H1 (cell line): Measurements from ENCODE around the gene YRDC. TPM values are rescaled to one million over a fixed set of nuclear protein-coding genes. Genes with fewer than 3 reads are reported as not detected.

Experiments used
- CTCF ChIA-PET: fragments of 300-600 bp; sonication (Branson Sonifier 250); formaldehyde crosslinking; loops from one replicate; lab custom pipeline; 2021; ENCODE audit not compliant: partially characterized antibody; lab: Charles Lee
- POLR2A ChIA-PET: fragments of 300-600 bp; sonication (Branson Sonifier 250); formaldehyde crosslinking; loops from one replicate; lab custom pipeline; 2021; ENCODE audit warnings: inconsistent platforms; ENCODE audit not compliant: partially characterized antibody; lab: Charles Lee
- DNase-seq, 2 experiments: peaks; one replicate each; pipeline versions ENCODE4 v3.0.0 to v3.0.0-alpha.2; 2010 to 2022; ENCODE audit warnings: low spot score in 2 of 2, low read depth in 1 of 2, mixed read lengths in 1 of 2
- FAIRE-seq: peaks from 2 replicates; lab custom pipeline; 2011; peaks lifted over from hg19 to GRCh38; lab: Jason Lieb, UNC
- H2AFZ ChIP-seq: 2 replicates; pipeline ENCODE4 v1.8.1; 2012; ENCODE audit warnings: low read length, inconsistent platforms
- H2AK5ac ChIP-seq: 2 replicates; pipeline ENCODE4 v1.6.1; 2013; ENCODE audit warnings: low read depth, low read length
- H2BK120ac ChIP-seq: replicated peaks from 2 replicates; pipeline ENCODE3; 2013; ENCODE audit warnings: low read depth, low read length, inconsistent platforms
- H2BK12ac ChIP-seq: 2 replicates; pipeline ENCODE4 v1.6.1; 2013; ENCODE audit warnings: low read depth, low read length
- H2BK15ac ChIP-seq: 2 replicates; pipeline ENCODE4 v1.6.1; 2013; ENCODE audit warnings: low read length
- H2BK20ac ChIP-seq: 2 replicates; pipeline ENCODE4 v1.6.1; 2013; ENCODE audit warnings: low read length
- H2BK5ac ChIP-seq: 2 replicates; pipeline ENCODE4 v1.6.1; 2013; ENCODE audit warnings: low read depth, low read length
- H3K14ac ChIP-seq: 2 replicates; pipeline ENCODE4 v1.6.1; 2013; ENCODE audit warnings: inconsistent platforms; ENCODE audit not compliant: insufficient read length
- H3K18ac ChIP-seq: 2 replicates; pipeline ENCODE4 v1.6.1; 2013; ENCODE audit warnings: low read length; ENCODE audit errors: extremely low read depth
- H3K23ac ChIP-seq: 2 replicates; pipeline ENCODE4 v1.6.1; 2013; ENCODE audit warnings: inconsistent platforms; ENCODE audit not compliant: insufficient read length
- H3K23me2 ChIP-seq: 2 replicates; pipeline ENCODE4 v1.6.1; 2013; ENCODE audit warnings: low read depth, low read length
- H3K27ac ChIP-seq: 2 replicates; pipeline ENCODE4 v1.6.1; 2011; ENCODE audit warnings: low read depth, low read length, inconsistent platforms
- H3K27me3 ChIP-seq, 4 experiments: replicated peaks in 1 of 4; 1 replicate in 1 of 4; 2 replicates in 3 of 4; pipeline versions ENCODE4 v1.6.1 to v1.8.1; 2011 to 2013; ENCODE audit warnings: low read length in 3 of 4, mild to moderate bottlenecking in 3 of 4, inconsistent platforms in 2 of 4, mixed read lengths in 2 of 4, moderate library complexity in 1 of 4; ENCODE audit not compliant: control insufficient read depth in 3 of 4, insufficient read depth in 3 of 4; ENCODE audit errors: extremely low read depth in 1 of 4
- H3K36me3 ChIP-seq, 4 experiments: 2 replicates each; pipeline versions ENCODE4 v1.6.1 to v1.8.1; 2011 to 2013; ENCODE audit warnings: mild to moderate bottlenecking in 4 of 4, low read length in 3 of 4, moderate library complexity in 2 of 4, control low read depth in 1 of 4, inconsistent platforms in 1 of 4; ENCODE audit not compliant: insufficient read depth in 4 of 4, control insufficient read depth in 2 of 4
- H3K4ac ChIP-seq: replicated peaks from 2 replicates; pipeline ENCODE3; 2013; ENCODE audit warnings: low read length, low read depth, mixed read lengths, inconsistent platforms; ENCODE audit not compliant: insufficient read length
- H3K4me1 ChIP-seq, 4 experiments: replicated peaks in 1 of 4; 1 replicate in 1 of 4; 2 replicates in 3 of 4; pipeline versions ENCODE4 v1.6.1 to v1.8.1; 2011 to 2013; ENCODE audit warnings: low read length in 3 of 4, inconsistent platforms in 2 of 4, mixed read lengths in 1 of 4; ENCODE audit not compliant: insufficient read depth in 4 of 4, control insufficient read depth in 3 of 4
- H3K4me2 ChIP-seq, 2 experiments: 2 replicates each; pipeline versions ENCODE4 v1.6.1 to v1.8.1; 2011 to 2013; ENCODE audit warnings: low read depth in 2 of 2, low read length in 2 of 2, control low read depth in 1 of 2, inconsistent platforms in 1 of 2, mild to moderate bottlenecking in 1 of 2; ENCODE audit not compliant: insufficient read depth in 1 of 2
- H3K4me3 ChIP-seq, 4 experiments: fragments of 200-600, 300-600 bp in 1 of 4; sonication (generic), shearing (Covaris generic), sonication (Bioruptor Twin) in 1 of 4; 2 replicates each; pipeline versions ENCODE4 v1.5.1 to v1.8.1; 2011 to 2016; ENCODE audit warnings: low read length in 4 of 4, low read depth in 3 of 4, control low read depth in 2 of 4, inconsistent platforms in 2 of 4, mild to moderate bottlenecking in 2 of 4, mixed read lengths in 1 of 4, moderate library complexity in 1 of 4; ENCODE audit not compliant: insufficient read depth in 2 of 4; ENCODE audit errors: extremely low read depth in 1 of 4
- H3K56ac ChIP-seq: replicated peaks from 2 replicates; pipeline ENCODE3; 2013; ENCODE audit warnings: low read depth, mild to moderate bottlenecking, mixed read lengths, low read length, inconsistent platforms; ENCODE audit not compliant: insufficient read length
- H3K79me1 ChIP-seq: 2 replicates; pipeline ENCODE4 v1.6.1; 2013; ENCODE audit warnings: low read depth, low read length, control low read depth
- H3K79me2 ChIP-seq, 2 experiments: 2 replicates each; pipeline versions ENCODE4 v1.6.1 to v1.8.1; 2012 to 2013; ENCODE audit warnings: low read length in 2 of 2, mild to moderate bottlenecking in 2 of 2, inconsistent platforms in 1 of 2; ENCODE audit not compliant: insufficient read depth in 2 of 2, control insufficient read depth in 1 of 2
- H3K9ac ChIP-seq, 4 experiments: replicated peaks in 1 of 4; 1 replicate in 1 of 4; 2 replicates in 3 of 4; pipeline versions ENCODE4 v1.6.1 to v1.8.1; 2011 to 2013; ENCODE audit warnings: low read depth in 3 of 4, low read length in 3 of 4, control low read depth in 2 of 4, mild to moderate bottlenecking in 2 of 4, moderate library complexity in 2 of 4, inconsistent platforms in 1 of 4; ENCODE audit errors: extremely low read depth in 1 of 4
- H3K9me3 ChIP-seq, 2 experiments: 2 replicates each; pipeline versions ENCODE4 v1.6.1 to v1.8.1; 2012 to 2013; ENCODE audit warnings: mild to moderate bottlenecking in 2 of 2, moderate library complexity in 2 of 2, control low read depth in 1 of 2, inconsistent platforms in 1 of 2, low read depth in 1 of 2, low read length in 1 of 2, mixed read lengths in 1 of 2; ENCODE audit not compliant: insufficient read depth in 2 of 2
- H4K20me1 ChIP-seq, 2 experiments: replicated peaks in 1 of 2; 2 replicates each; pipeline versions ENCODE3 to v1.8.1; 2011 to 2013; ENCODE audit warnings: inconsistent platforms in 2 of 2, low read length in 2 of 2, mild to moderate bottlenecking in 1 of 2; ENCODE audit not compliant: insufficient read depth in 2 of 2, control insufficient read depth in 1 of 2
- H4K5ac ChIP-seq: 2 replicates; pipeline ENCODE4 v1.6.1; 2013; ENCODE audit warnings: low read length, low read depth, mixed read lengths, inconsistent platforms; ENCODE audit not compliant: insufficient read length
- H4K8ac ChIP-seq: 2 replicates; pipeline ENCODE4 v1.8.0; 2013; ENCODE audit warnings: mild to moderate bottlenecking, moderate library complexity, low read length, inconsistent platforms; ENCODE audit not compliant: insufficient read depth; ENCODE audit errors: extremely low read depth
- H4K91ac ChIP-seq: replicated peaks from 2 replicates; pipeline ENCODE3; 2013; ENCODE audit warnings: low read length, mixed read lengths, inconsistent platforms; ENCODE audit not compliant: insufficient read length
- JUND ChIP-seq: IDR thresholded peaks from 2 replicates; pipeline ENCODE4 v1.6.1; 2011; ENCODE audit warnings: mild to moderate bottlenecking, improper control_type of control experiment, low read length
- SIRT6 ChIP-seq: IDR thresholded peaks from one replicate; pipeline ENCODE4 v1.7.1; 2012; ENCODE audit warnings: low read length, inconsistent platforms
- WGBS, 2 experiments: shearing (Covaris generic) in 1 of 2; methylation state at CpG; one replicate each; pipeline versions ENCODE4 v1.1.6 to v1.1.7; 2013 to 2015; ENCODE audit warnings: low lambda C conversion rate in 2 of 2, mixed read lengths in 2 of 2, inconsistent platforms in 1 of 2, low coverage in 1 of 2, missing lambda C conversion rate in 1 of 2; ENCODE audit not compliant: insufficient replicate concordance in 2 of 2, insufficient coverage in 1 of 2, insufficient read length in 1 of 2; ENCODE audit errors: extremely low coverage in 1 of 2, missing lambda C conversion rate in 1 of 2; 5-methylcytosine and 5-hydroxymethylcytosine counted together
- polyA plus RNA-seq, 7 experiments: library from polyadenylated mRNA; depleted of rRNA in 3 of 7; stranded (reverse) in 5 of 7; unstranded in 2 of 7; fragments of >200 nt in 5 of 7; fragments of 200-250 nt in 2 of 7; gene quantifications; 1 replicate in 5 of 7; 2 replicates in 1 of 7; 4 replicates in 1 of 7; pipeline versions ENCODE4 v1.2.1 to v1.2.3, GENCODE V29; 2011 to 2013; ENCODE audit warnings: missing spikeins in 2 of 7, mixed read lengths in 2 of 7
- total RNA-seq: library from RNA; stranded (reverse); fragmentation: NEBNext Ultra II Directional; extraction: Animal tissue kit (Norgen Biotek cat#: 25700); gene quantifications from 2 replicates; pipeline ENCODE4 v1.2.1, GENCODE V29; 2021

The YRDC gene
- total and polyA plus RNA-seq, 2 of the 8 experiments (the other 6 are each of a cell fraction or from before 2014, with no cell fraction given) = 21.1 to 21.6 TPM

DNA sequence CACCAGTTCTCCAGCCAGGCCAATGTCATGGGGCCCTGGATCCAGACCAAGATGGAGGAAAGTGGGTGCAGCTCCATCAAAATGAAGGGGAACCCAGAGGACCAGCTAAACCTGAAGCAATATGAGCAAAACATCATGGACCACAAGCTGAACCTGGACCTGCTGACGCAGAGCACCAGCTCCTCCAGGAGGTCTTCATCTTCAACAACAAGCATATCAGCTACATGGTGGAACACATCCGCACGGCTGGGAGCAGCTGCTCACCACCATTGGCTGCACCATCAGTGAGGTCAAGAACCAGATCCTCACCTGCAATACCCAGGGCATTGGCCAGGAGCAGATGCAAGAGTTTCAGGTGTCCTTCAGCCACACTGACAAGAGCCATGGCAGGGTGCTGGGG is 29.4 kb downstream of the YRDC start:
- Histone ChIP-seq H3K27me3 (no peaks in the 10 kb centered on the region; a peak in 1 of 7 replicates), H3K4me3 (no peak overlapping the region), H3K4ac (no peak overlapping the region), H3K79me2 (no peaks in the 10 kb centered on the region), H2BK5ac (no peak overlapping the region), H2BK20ac (no peak overlapping the region), H3K9ac (no peak overlapping the region), H3K4me1 (no peaks in the 10 kb centered on the region), H3K9me3 (peaks cover 0 to 2% of the 10 kb centered on the region in 2 experiments; a peak in 1 of 4 replicates), H4K8ac (peak overlapping the region; percentile 57; the same call in 1 of the 2 replicates), H3K56ac (no peak overlapping the region), H3K4me2 (no peak overlapping the region), H3K79me1 (no peaks in the 10 kb centered on the region), H2AFZ (no peak overlapping the region), H3K36me3 (no peaks in the 10 kb centered on the region), H2BK120ac (no peak overlapping the region), H2BK12ac (no peak overlapping the region), H2AK5ac (no peak overlapping the region), H3K27ac (no peak overlapping the region), H3K23ac (no peak overlapping the region)
- 89% methylated on average over 3 of the region's 3 CpGs; no CpG with 5 or more reads in 1 of the 2 experiments for WGBS, 2 experiments
- no peak for DNase-seq
- ChIA-PET CTCF (interaction anchor here (0.6 kb wide), 1 partner anchor 189 kb away, joined by 3 read pairs; no protein-coding TSS in a partner anchor), POLR2A (no interaction called here)
- TF ChIP-seq SIRT6 = no peak
- no peak for TF ChIP-seq JUND
- TF ChIP-seq, all 59 proteins: peak for 0
- no peaks in the 10 kb centered on the region for H4K20me1 ChIP-seq
- no peak overlapping the region for H3K18ac ChIP-seq
- no peak overlapping the region for H4K5ac ChIP-seq
- no peak overlapping the region for H3K14ac ChIP-seq
- no peak overlapping the region for H4K91ac ChIP-seq
- H3K23me2 ChIP-seq = no peaks in the 10 kb centered on the region
- H2BK15ac ChIP-seq = no peak overlapping the region
- no peak for FAIRE-seq
